GM18526 (cell line): ENCODE data around the gene ABLIM1.

Experiments
- POLR2A ChIP-seq: IDR thresholded peaks from 3 replicates; pipeline ENCODE4 v1.6.1; 2011; ENCODE audit not compliant: insufficient read length; ENCODE audit errors: extremely low read depth

ABLIM1 gene

DNA sequence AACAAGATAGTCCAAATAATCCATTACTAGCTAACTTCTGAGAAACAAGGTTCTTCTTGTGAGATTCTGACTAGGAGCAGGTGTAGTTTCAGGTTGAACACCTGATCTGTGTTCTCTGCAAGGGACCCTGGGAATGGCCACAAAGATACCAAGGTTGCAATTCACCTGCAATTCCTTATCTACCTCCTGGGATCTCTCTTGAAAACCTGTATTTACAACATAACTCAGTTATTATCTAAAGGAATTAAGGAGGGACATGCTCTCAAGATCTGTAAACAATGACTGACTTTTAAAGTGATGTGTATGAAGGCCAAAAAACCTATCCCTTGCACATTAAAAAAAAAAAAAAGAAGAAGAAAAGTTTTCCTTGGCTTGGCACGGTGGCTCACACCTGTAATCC is 54.8 kb downstream of the ABLIM1 start:
- TF ChIP-seq POLR2A: no peak

DNA sequence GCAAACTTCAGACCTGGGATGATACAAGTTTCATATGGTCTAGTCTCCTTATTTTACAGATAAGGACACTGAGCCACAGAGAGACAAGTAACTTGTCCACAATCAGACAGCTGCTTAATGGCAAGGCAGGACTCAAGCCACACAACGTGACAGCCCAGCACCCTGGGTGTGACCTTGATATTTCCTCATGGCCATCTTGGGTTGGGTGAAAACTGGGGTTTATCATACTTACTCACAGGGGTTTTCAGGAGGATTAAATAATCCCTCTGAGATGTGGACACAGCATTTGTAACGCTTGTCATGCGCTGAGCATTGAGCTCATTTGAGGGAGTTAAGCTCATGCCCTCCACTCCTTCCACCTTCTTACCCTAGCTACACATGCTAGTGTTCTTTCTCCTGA is 58.0 kb downstream of the ABLIM1 start:
- TF ChIP-seq POLR2A: no peak

DNA sequence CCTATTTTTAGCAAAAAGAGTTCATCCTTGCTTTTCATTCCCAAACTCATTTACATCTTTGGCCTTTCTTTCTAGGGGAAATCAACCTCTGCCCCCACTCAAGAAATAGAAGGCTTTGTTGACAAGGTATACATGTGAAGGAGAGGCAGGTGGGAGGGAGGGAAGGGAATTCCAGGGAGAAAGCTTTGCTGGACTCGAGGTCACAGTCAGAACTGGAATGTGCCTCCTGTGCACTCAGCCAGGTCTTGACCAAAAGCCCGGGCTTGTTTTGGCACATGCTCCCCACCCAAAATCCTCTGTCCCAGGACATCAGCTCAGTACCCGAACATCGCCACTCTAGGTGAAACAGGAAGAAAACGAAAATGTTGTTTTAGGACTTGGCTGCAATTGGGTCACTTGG is 61.3 kb downstream of the ABLIM1 start:
- no peak for TF ChIP-seq POLR2A

- TF ChIP-seq POLR2A: no peak
Measured at GRCh38 chr10:114593816-114594468, 64.1 kb downstream of the ABLIM1 start.

DNA sequence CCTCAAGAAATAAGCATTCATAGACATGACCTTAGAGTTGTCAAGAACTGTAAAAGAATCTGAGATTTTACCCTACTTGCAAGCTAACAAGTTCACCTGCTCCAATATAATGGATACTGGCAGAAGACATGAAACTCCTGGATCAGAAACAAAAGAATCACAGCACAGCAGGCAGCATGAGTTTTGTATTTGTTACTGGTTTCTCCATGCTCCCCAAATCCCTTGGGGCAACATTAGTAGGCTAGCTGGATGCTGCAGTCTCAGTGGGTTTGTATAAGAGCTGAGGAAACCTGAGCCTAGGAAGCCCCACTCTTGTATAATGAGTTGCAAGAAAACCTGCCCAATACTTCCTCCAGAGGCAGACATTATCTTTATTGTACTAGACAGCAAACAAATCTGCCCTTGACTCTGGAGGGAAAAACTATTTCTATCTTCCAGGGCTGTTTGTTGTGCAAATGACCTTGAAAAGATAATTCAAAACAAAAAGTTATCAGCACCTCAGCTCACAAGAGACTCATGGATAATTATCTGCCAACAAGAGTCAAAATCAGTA is 64.8 kb downstream of the ABLIM1 start:
- no peak for TF ChIP-seq POLR2A

DNA sequence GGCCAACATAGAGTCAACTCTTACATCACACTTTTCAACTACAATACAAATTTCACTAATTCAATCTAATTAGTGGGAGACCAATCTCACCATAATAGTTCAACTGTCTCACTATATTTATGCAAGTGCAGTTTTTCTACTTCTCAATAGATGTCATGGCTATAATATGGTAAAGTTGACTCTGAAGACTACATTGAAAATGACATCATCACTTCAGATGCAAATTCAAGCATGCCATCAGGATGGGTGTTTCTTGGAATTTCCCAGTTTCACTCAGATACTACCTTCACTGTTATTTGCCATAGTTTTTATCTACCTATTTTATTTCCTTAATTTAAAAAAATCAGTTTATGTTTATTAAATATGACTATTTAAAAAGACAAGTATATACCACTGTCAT is 67.1 kb downstream of the ABLIM1 start:
- TF ChIP-seq POLR2A: no peak

DNA sequence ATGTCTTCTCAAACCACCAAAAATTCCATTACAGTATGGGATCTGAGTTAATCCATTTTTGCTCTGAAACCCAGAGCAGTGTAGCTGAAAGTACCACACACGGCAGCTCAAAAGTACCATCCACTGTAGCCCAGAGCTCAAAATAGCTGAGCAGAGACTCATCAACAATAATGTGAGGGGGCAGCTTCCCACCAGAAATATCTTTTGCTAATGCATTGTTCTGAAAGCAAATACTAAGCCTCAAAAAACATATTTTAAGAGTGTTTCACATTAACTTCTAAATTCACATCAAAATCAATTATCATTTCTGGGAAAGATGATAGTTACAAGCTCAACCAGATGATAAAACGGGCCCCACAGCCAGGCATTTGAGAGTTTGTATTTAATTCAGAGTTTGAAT is 73.7 kb downstream of the ABLIM1 start:
- no peak for TF ChIP-seq POLR2A

- no peak for TF ChIP-seq POLR2A
Measured at GRCh38 chr10:114581071-114581470, 77.0 kb downstream of the ABLIM1 start.

- no peak for TF ChIP-seq POLR2A
Measured at GRCh38 chr10:114577133-114577532, 80.9 kb downstream of the ABLIM1 start.

DNA sequence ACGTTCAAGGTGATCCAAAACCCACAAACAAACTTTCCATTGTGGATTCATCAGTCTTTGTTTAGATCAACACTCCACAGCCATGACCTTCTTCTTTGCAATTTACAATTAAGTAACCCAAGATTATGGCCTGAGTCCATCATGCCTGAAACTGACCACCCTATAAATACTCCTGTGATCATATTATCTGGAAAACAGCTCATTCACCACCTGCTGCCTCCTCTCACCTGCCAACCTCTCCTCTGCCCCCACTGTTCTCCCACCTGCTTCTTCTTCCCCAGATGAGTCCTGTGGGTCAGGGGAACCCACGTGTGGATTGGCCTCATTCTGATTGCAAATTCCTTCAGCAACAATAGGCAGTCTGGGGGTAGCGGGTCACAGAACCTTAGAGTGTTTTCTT is 81.4 kb downstream of the ABLIM1 start:
- TF ChIP-seq POLR2A: no peak

- no peak for TF ChIP-seq POLR2A
Measured at GRCh38 chr10:114576132-114576487, 82.0 kb downstream of the ABLIM1 start.

GRCh38 chr10:114575417-114576131 is 82.5 kb downstream of the ABLIM1 start:
- no peak for TF ChIP-seq POLR2A

- no peak for TF ChIP-seq POLR2A
Measured at GRCh38 chr10:114573330-114574045, 84.6 kb downstream of the ABLIM1 start.

DNA sequence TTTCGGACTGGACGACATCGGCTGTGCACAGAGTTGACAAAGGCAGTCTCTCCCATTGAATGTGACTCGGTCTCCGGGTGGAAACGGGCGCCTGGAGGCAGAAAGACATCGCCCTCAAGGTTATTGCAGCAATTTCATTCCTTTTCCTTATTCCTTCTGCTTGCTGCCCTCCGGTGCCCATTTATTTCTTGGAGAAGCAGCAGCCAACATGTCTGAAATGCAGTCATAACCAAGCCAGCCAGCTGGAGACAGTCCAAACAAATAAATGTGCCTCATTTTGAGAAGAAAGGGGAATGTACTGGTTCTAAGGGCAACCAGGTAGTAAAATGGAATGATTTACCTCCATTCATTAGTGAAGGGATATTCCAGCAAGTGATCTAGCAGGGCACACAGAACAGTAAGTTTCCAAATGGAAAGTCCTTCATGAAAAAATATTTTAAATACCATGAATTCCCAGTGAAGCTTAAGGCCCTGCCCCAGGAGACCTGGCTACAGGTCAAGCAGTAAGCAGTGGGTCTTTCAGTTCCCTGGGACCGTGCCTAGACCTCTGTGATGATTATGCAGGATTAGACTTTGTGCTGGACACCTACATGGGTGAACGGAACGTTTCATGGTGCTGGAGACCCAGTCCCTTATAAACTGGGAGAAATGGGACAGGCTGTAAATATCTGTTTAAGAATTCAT is 86.6 kb downstream of the ABLIM1 start:
- no peak for TF ChIP-seq POLR2A

DNA sequence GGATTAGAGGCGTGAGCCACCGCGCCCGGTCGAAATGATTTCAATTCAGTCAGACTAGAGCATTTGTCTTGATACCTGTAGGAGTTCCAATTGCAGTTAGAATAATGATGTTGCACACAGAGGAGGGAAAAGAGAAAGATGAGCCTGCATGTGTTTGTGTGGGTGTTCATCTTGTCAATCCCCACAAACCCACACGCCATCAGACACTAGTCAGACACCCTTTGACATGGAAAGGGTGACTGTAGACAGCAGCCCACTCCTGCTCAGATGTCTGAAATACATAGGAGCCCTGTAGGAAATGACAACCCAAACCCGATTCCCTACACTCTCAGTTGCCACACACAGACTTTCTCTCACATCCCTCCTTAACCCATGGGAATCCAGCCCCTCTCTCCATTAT is 92.0 kb downstream of the ABLIM1 start:
- TF ChIP-seq POLR2A: no peak
